GM19452 (cell line): ENCODE data around the gene TFAP2E.
A peak's percentile ranks its signal among the peaks of the same experiment; 100 is the strongest.

Experiments used
- ATAC-seq: cut with Tn5 transposase; IDR thresholded peaks from one replicate; pipeline ENCODE4 v1.9.1; 2021; ENCODE audit not compliant: unreplicated experiment

TFAP2E gene

DNA sequence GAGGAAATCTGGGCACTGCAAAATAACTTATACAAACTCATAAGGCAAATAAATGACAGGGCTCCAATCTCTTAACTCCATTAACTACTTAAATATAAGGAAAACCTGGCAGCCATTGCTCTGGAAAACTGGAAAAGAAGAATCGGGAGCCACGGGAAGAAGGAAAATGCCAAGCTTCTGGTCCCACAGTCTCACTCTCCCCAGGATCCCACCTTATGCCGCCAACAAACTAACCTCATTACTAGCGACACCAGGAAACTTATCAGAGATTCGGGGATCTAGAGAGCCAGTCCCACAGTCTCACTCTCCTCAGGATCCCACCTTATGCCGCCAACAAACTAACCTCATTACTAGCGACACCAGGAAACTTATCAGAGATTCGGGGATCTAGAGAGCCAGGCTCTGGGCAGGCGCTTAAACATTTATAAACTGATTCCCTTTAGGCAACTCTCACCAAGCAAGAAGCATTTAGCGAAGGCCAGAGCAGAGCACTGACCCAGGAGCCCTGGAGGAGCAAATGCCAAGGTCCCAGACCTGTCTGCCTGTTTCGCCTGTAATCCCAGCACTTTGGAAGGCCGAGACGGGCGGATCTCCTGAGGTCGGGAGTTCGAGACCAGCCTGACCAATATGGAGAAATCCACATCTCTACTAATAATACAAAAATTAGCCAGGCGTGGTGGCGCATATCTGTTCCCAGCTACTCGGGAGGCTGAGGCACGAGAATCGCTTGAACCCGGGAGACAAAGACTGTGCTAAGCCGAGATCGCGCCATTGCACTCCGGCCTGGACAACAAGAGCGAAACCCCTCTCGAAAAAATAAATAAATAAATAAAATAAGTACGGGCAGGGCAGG, 67.5 kb downstream of the TFAP2E start:
- no peak for ATAC-seq

- peak; percentile 89 for ATAC-seq
Measured at GRCh38 chr1:35641233-35641866, 68.2 kb downstream of the TFAP2E start, which contains the start of gene PSMB2. Gene PSMB2, minus strand, starts transcription at chr1:35641526. Its CDS starts 94 bp downstream, at chr1:35641432.

DNA sequence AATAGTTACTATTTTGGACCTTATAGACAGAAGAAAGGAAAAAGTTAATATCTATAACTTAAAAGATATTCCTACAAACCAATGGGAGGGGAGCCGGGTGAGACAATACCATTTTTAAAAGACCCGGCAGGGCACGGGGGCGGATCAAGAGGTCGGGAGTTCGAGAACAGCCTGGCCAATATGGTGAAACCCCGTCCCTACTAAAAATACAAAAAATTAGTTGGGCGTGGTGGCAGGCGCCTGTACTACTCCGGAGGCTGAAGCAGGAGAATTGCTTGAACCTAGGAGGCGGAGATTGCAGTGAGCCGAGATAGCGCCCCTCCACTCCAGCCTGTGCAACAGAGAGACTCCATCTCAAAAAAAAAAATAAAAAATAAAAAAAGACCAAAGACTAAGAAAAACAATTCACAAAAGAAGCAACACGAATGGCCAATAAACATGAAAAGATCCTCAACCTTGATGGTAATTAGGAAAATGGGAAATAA, 69.4 kb downstream of the TFAP2E start:
- no peak for ATAC-seq

GRCh38 chr1:35644204-35644603, 71.1 kb downstream of the TFAP2E start:
- no peak for ATAC-seq
